Thoracic aorta (tissue), 2 donors: ENCODE results near the gene SERTAD2. TPM values are rescaled to one million over a fixed set of nuclear protein-coding genes. Genes with fewer than 3 reads are reported as not detected.

Experiments used
- ATAC-seq: fragments of 150-250 bp; one replicate; pipeline ENCODE4 v1.8.0; 2017; ENCODE audit warnings: low read depth; ENCODE audit not compliant: insufficient number of reproducible peaks, low FRiP score
- DNase-seq: peaks from one replicate; pipeline ENCODE4 v3.0.0-alpha.2; 2020; ENCODE audit warnings: low spot score
- H3K27ac ChIP-seq, 2 donors: fragments of 200-600 bp; sonication (generic); 1 replicate in 1 of 2; 2 replicates in 1 of 2; pipeline ENCODE4 v1.5.1; 2016; ENCODE audit warnings: mild to moderate bottlenecking in 2 of 2, moderate library complexity in 2 of 2
- H3K27me3 ChIP-seq: fragments of 200-600 bp; sonication (generic); replicated peaks from 2 replicates; pipeline ENCODE4 v1.6.0; 2016; ENCODE audit warnings: mild to moderate bottlenecking; ENCODE audit not compliant: insufficient read depth
- H3K36me3 ChIP-seq: fragments of 200-600 bp; sonication (generic); one replicate; pipeline ENCODE4 v1.5.1; 2016
- H3K4me1 ChIP-seq, 2 donors: fragments of 200-600 bp; sonication (generic); 1 replicate in 1 of 2; 2 replicates in 1 of 2; pipeline versions ENCODE4 v1.5.1 to v1.6.0; 2016; ENCODE audit warnings: low read depth in 2 of 2, mild to moderate bottlenecking in 1 of 2; ENCODE audit not compliant: control insufficient read depth in 1 of 2
- H3K4me3 ChIP-seq: fragments of 200-600 bp; sonication (generic); 2 replicates; pipeline ENCODE4 v1.5.1; 2016; ENCODE audit warnings: mild to moderate bottlenecking
- H3K9me3 ChIP-seq: fragments of 200-600 bp; sonication (generic); 2 replicates; pipeline ENCODE4 v1.5.1; 2016
- CTCF ChIP-seq: fragments of 200-600 bp; sonication (generic); IDR thresholded peaks from one replicate; pipeline ENCODE4 v1.5.1; 2019; ENCODE audit warnings: antibody characterized with exemption
- total RNA-seq, 2 donors: library from RNA; depleted of rRNA; stranded (reverse); fragments of >200 nt; gene quantifications; one replicate each; pipeline versions ENCODE4 v1.1.0 to v1.2.3, GENCODE V29; 2016

The SERTAD2 gene
- total RNA-seq, 2 donors from 2014 or later = 17.9 to 31.9 TPM

- H3K36me3 ChIP-seq = no peaks in the 10 kb centered on the region
- no peak overlapping the region for H3K27ac ChIP-seq
- peaks cover 5 to 10% of the 10 kb centered on the region in 2 donors for H3K4me1 ChIP-seq
- no peaks in the 10 kb centered on the region for H3K27me3 ChIP-seq
- no peaks in the 10 kb centered on the region for H3K9me3 ChIP-seq
- H3K4me3 ChIP-seq = no peak overlapping the region
- ATAC-seq (no peak), DNase-seq (no peak)
- no peak for TF ChIP-seq CTCF
These were observed 51.8 kb downstream of the SERTAD2 start for GRCh38 chr2:64601785-64602391.

GRCh38 chr2:64601034-64601754 is 52.5 kb downstream of the SERTAD2 start:
- no peak for ATAC-seq
- H3K9me3 ChIP-seq = no peaks in the 10 kb centered on the region
- no peaks in the 10 kb centered on the region for H3K27me3 ChIP-seq
- no peak for DNase-seq
- no peak for TF ChIP-seq CTCF
- no peak overlapping the region for H3K27ac ChIP-seq
- H3K4me1 ChIP-seq = peaks cover 5 to 15% of the 10 kb centered on the region in 2 donors
- no peaks in the 10 kb centered on the region for H3K36me3 ChIP-seq
- no peak overlapping the region for H3K4me3 ChIP-seq

- Histone ChIP-seq H3K4me3 (no peak overlapping the region), H3K4me1 (peaks cover 3 to 22% of the 10 kb centered on the region in 2 donors), H3K27ac (no peak overlapping the region), H3K27me3 (no peaks in the 10 kb centered on the region), H3K36me3 (no peaks in the 10 kb centered on the region), H3K9me3 (no peaks in the 10 kb centered on the region)
- DNase-seq = no peak
- ATAC-seq = no peak
- TF ChIP-seq CTCF = no peak
These were observed 54.2 kb downstream of the SERTAD2 start for GRCh38 chr2:64599469-64599868.

- no peak for ATAC-seq
- no peaks in the 10 kb centered on the region for H3K27me3 ChIP-seq
- no peak for DNase-seq
- H3K4me3 ChIP-seq = no peak overlapping the region
- TF ChIP-seq CTCF = no peak
- peaks cover 3 to 25% of the 10 kb centered on the region in 2 donors for H3K4me1 ChIP-seq
- H3K36me3 ChIP-seq = no peaks in the 10 kb centered on the region
- H3K9me3 ChIP-seq = no peaks in the 10 kb centered on the region
- H3K27ac ChIP-seq = no peak overlapping the region
These were observed 55.5 kb downstream of the SERTAD2 start for GRCh38 chr2:64598226-64598625.

- H3K27ac ChIP-seq = no peak overlapping the region
- peaks cover 3 to 25% of the 10 kb centered on the region in 2 donors for H3K4me1 ChIP-seq
- H3K36me3 ChIP-seq = peaks cover 11% of the 10 kb centered on the region
- no peak for DNase-seq
- H3K9me3 ChIP-seq = no peaks in the 10 kb centered on the region
- no peak for ATAC-seq
- H3K27me3 ChIP-seq = no peaks in the 10 kb centered on the region
- TF ChIP-seq CTCF = no peak
- no peak overlapping the region for H3K4me3 ChIP-seq
These were observed 58.1 kb downstream of the SERTAD2 start for GRCh38 chr2:64595397-64596176.
